Ishikawa (cell line): Measurements from ENCODE around the gene RALGAPA1.

Source experiments
- CEBPB ChIP-seq: IDR thresholded peaks from 2 replicates; pipeline ENCODE4 v1.6.1; 2012
- CREB1 ChIP-seq: IDR thresholded peaks from 2 replicates; pipeline ENCODE4 v1.6.1; 2012; ENCODE audit warnings: low read depth
- EGR1 ChIP-seq: IDR thresholded peaks from 2 replicates; pipeline ENCODE4 v1.6.1; 2012
- EP300 ChIP-seq: IDR thresholded peaks from 2 replicates; pipeline ENCODE4 v1.6.1; 2012; ENCODE audit warnings: borderline replicate concordance
- FOXM1 ChIP-seq: IDR thresholded peaks from 2 replicates; pipeline ENCODE4 v1.6.1; 2012; ENCODE audit warnings: low read depth, borderline replicate concordance
- MAX ChIP-seq: IDR thresholded peaks from 2 replicates; pipeline ENCODE4 v1.6.1; 2012
- RAD21 ChIP-seq: IDR thresholded peaks from 2 replicates; pipeline ENCODE4 v1.6.1; 2012; ENCODE audit warnings: low read depth
- REST ChIP-seq: IDR thresholded peaks from 2 replicates; pipeline ENCODE4 v1.6.1; 2012; ENCODE audit warnings: low read depth, mild to moderate bottlenecking
- TAF1 ChIP-seq: IDR thresholded peaks from 2 replicates; pipeline ENCODE4 v1.6.1; 2012; ENCODE audit warnings: low read depth, mild to moderate bottlenecking
- TCF12 ChIP-seq: IDR thresholded peaks from 2 replicates; pipeline ENCODE4 v1.6.1; 2012; ENCODE audit warnings: low read depth
- TEAD4 ChIP-seq: IDR thresholded peaks from 2 replicates; pipeline ENCODE4 v1.6.1; 2012
- YY1 ChIP-seq: IDR thresholded peaks from 2 replicates; pipeline ENCODE4 v1.6.1; 2012; ENCODE audit warnings: low read depth
- ZBTB7A ChIP-seq: IDR thresholded peaks from 2 replicates; pipeline ENCODE4 v1.6.1; 2012; ENCODE audit warnings: low read depth

- TF ChIP-seq REST: no peak
- no peak for TF ChIP-seq FOXM1
- TF ChIP-seq MAX: no peak
- no peak for TF ChIP-seq TEAD4
- no peak for TF ChIP-seq CEBPB
- no peak for TF ChIP-seq ZBTB7A
- no peak for TF ChIP-seq EP300
- no peak for TF ChIP-seq RAD21
- no peak for TF ChIP-seq YY1
- TF ChIP-seq TCF12: no peak
- TF ChIP-seq CREB1: no peak
- no peak for TF ChIP-seq EGR1
- no peak for TF ChIP-seq TAF1
These were observed 266.1 kb downstream of the RALGAPA1 start for GRCh38 chr14:35543006-35543405.
